Coronary artery (tissue), 2 donors: ENCODE data around the gene HMGN2.
A peak's percentile ranks its signal among the peaks of the same experiment; 100 is the strongest.

Experiments
- DNase-seq: peaks from one replicate; pipeline ENCODE4 v3.0.0-alpha.2; 2017; ENCODE audit warnings: low spot score
- H3K27ac ChIP-seq, 2 donors: fragments of 200-600 bp; sonication (generic); one replicate each; pipeline ENCODE4 v1.5.1; 2016 to 2019
- H3K4me3 ChIP-seq: fragments of 200-600 bp; sonication (generic); 2 replicates; pipeline ENCODE4 v1.5.1; 2016; ENCODE audit warnings: mild to moderate bottlenecking, moderate library complexity
- CTCF ChIP-seq: fragments of 200-600 bp; sonication (generic); IDR thresholded peaks from one replicate; pipeline ENCODE4 v1.5.1; 2019; ENCODE audit warnings: antibody characterized with exemption

Gene HMGN2

GRCh38 chr1:26469558-26469957 is 2.7 kb upstream of the HMGN2 start:
- H3K27ac ChIP-seq, result no peak overlapping the region
- no peak for TF ChIP-seq CTCF
- DNase-seq, result no peak
- H3K4me3 ChIP-seq, result no peak overlapping the region

GRCh38 chr1:26470878-26471497 is 1.3 kb upstream of the HMGN2 start:
- TF ChIP-seq CTCF, result no peak
- Histone ChIP-seq H3K27ac (peak overlapping the region in 1 of 2 donors; percentile 98), H3K4me3 (peak overlapping the region; percentile 86)
- no peak for DNase-seq

- no peak for TF ChIP-seq CTCF
- peak overlapping the region; percentile 98 to 99 for H3K27ac ChIP-seq
- H3K4me3 ChIP-seq, result peak overlapping the region; percentile 86
- peak; percentile 85 for DNase-seq
These were observed 531 bp upstream of the HMGN2 start for GRCh38 chr1:26471498-26472319.

- peak overlapping the region; percentile 86 for H3K4me3 ChIP-seq
- H3K27ac ChIP-seq, result peak overlapping the region; percentile 98 to 99
- no peak for TF ChIP-seq CTCF
- DNase-seq, result peak; percentile 97
These were observed 933 bp downstream of the HMGN2 start for GRCh38 chr1:26472901-26473845.

- H3K27ac ChIP-seq, result no peak overlapping the region
- no peak for TF ChIP-seq CTCF
- no peak overlapping the region for H3K4me3 ChIP-seq
- no peak for DNase-seq
These were observed 2.6 kb downstream of the HMGN2 start for GRCh38 chr1:26474818-26475217.

- no peak for TF ChIP-seq CTCF
- Histone ChIP-seq H3K4me3 (no peak overlapping the region), H3K27ac (no peak overlapping the region)
- DNase-seq, result no peak
These were observed 3.7 kb downstream of the HMGN2 start for GRCh38 chr1:26475989-26476388.
